ENCODE results near the gene FLACC1. TPM values are rescaled to one million over a fixed set of nuclear protein-coding genes. Genes with fewer than 3 reads are reported as not detected.

Gene FLACC1
- total and polyA plus RNA-seq, 9 of the 15 experiments (the other 6 are each of a cell fraction or from before 2014, with no cell fraction given): 0.07 to 0.68 (median 0.22) TPM; not detected in 2

- CTCF ChIA-PET (ENCODE audit: low intra/inter-chr PET ratio): no interaction called here
- no TSS peak for BruUV-seq (replicated peaks)
- TF ChIP-seq CBX2 (IDR thresholded peaks at IDR 0.05; ENCODE audit: insufficient read depth, low read length, poor library complexity, severe bottlenecking): no peak
- no peak for TF ChIP-seq ADNP (tag; IDR thresholded peaks at IDR 0.05)
- TF ChIP-seq NFIX (CRISPR knock-in tag; IDR thresholded peaks at IDR 0.05; ENCODE audit: low read depth): no peak
- no peak for TF ChIP-seq NEUROD1 (IDR thresholded peaks at IDR 0.05; ENCODE audit: borderline replicate concordance, low read depth, low read length, partially characterized antibody)
- TF ChIP-seq BRF1 (IDR thresholded peaks at IDR 0.05; ENCODE audit: borderline replicate concordance, extremely low read depth, insufficient read length): no peak
- no peak for TF ChIP-seq ZNF77 (CRISPR knock-in tag; IDR thresholded peaks at IDR 0.05)
- no peak for TF ChIP-seq NR0B1 (IDR thresholded peaks at IDR 0.05; ENCODE audit: partially characterized antibody)
- no peak for TF ChIP-seq HMG20B (CRISPR knock-in tag; IDR thresholded peaks at IDR 0.05)
- no peak for TF ChIP-seq HSF4 (CRISPR knock-in tag; IDR thresholded peaks at IDR 0.05; ENCODE audit: borderline replicate concordance)
- TF ChIP-seq, protein P1, sequence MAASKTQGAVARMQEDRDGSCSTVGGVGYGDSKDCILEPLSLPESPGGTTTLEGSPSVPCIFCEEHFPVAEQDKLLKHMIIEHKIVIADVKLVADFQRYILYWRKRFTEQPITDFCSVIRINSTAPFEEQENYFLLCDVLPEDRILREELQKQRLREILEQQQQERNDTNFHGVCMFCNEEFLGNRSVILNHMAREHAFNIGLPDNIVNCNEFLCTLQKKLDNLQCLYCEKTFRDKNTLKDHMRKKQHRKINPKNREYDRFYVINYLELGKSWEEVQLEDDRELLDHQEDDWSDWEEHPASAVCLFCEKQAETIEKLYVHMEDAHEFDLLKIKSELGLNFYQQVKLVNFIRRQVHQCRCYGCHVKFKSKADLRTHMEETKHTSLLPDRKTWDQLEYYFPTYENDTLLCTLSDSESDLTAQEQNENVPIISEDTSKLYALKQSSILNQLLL (CRISPR knock-in tag; IDR thresholded peaks at IDR 0.05; ENCODE audit: borderline replicate concordance): no peak
- no peak for TF ChIP-seq YY1 (IDR thresholded peaks at IDR 0.05; ENCODE audit: borderline replicate concordance in 1 of 3, control insufficient read depth in 1 of 3, extremely low read depth in 1 of 3, insufficient read depth in 3 of 3, insufficient read length in 1 of 3, insufficient replicate concordance in 2 of 3, low read depth in 1 of 3, low read length in 2 of 3)
- TF ChIP-seq HDAC6 (IDR thresholded peaks at IDR 0.05; ENCODE audit: low read depth, low read length): no peak
- TF ChIP-seq GABPB2 (CRISPR knock-in tag; conservative IDR thresholded peaks at IDR 0.05): no peak
- no peak for TF ChIP-seq DMBX1 (CRISPR knock-in tag; IDR thresholded peaks at IDR 0.05; ENCODE audit: borderline replicate concordance)
- no peak for TF ChIP-seq SP2 (IDR thresholded peaks at IDR 0.05; ENCODE audit: extremely low read depth, low read depth, low read length, poor library complexity, severe bottlenecking)
- TF ChIP-seq, protein P2, sequence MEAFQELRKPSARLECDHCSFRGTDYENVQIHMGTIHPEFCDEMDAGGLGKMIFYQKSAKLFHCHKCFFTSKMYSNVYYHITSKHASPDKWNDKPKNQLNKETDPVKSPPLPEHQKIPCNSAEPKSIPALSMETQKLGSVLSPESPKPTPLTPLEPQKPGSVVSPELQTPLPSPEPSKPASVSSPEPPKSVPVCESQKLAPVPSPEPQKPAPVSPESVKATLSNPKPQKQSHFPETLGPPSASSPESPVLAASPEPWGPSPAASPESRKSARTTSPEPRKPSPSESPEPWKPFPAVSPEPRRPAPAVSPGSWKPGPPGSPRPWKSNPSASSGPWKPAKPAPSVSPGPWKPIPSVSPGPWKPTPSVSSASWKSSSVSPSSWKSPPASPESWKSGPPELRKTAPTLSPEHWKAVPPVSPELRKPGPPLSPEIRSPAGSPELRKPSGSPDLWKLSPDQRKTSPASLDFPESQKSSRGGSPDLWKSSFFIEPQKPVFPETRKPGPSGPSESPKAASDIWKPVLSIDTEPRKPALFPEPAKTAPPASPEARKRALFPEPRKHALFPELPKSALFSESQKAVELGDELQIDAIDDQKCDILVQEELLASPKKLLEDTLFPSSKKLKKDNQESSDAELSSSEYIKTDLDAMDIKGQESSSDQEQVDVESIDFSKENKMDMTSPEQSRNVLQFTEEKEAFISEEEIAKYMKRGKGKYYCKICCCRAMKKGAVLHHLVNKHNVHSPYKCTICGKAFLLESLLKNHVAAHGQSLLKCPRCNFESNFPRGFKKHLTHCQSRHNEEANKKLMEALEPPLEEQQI (IDR thresholded peaks at IDR 0.05): no peak
Observed at GRCh38 chr2:201307876-201308275, 49.3 kb downstream of the FLACC1 start.

More at GRCh38 chr2:201307876-201308275, 49.3 kb downstream of the FLACC1 start:
- in situ Hi-C loops (cut with MboI): no loop called here
- Histone ChIP-seq H3K4me1 (replicated peaks in 1 of 2; ENCODE audit: control insufficient read depth in 2 of 2, insufficient read depth in 2 of 2, low read length in 2 of 2) (no peaks in the 10 kb centered on the region), H2AFZ (ENCODE audit: low read depth, low read length) (no peak overlapping the region), H3K9me1 (ENCODE audit: control insufficient read depth, insufficient read depth, low read length) (no peaks in the 10 kb centered on the region), H3K4me2 (ENCODE audit: insufficient read depth, low read length) (no peak overlapping the region), H4K20me1 (replicated peaks; ENCODE audit: control insufficient read depth, insufficient read depth, low read length) (no peaks in the 10 kb centered on the region), H3K9me3 (replicated peaks; ENCODE audit: control insufficient read depth, insufficient read depth, low read depth, low read length) (no peaks in the 10 kb centered on the region), H3K9ac (ENCODE audit: insufficient read depth in 1 of 2, low read depth in 2 of 2, low read length in 2 of 2) (no peak overlapping the region), H3K27me3 (ENCODE audit: control insufficient read depth in 2 of 2, insufficient read depth in 2 of 2, low read length in 2 of 2) (no peaks in the 10 kb centered on the region), H3K4me3 (no peak overlapping the region), H3K27ac (ENCODE audit: extremely low read depth, low read depth, low read length) (no peak overlapping the region), H3K36me3 (ENCODE audit: control insufficient read depth, insufficient read depth, low read length) (no peaks in the 10 kb centered on the region), H3K79me2 (ENCODE audit: control insufficient read depth, insufficient read depth, low read length) (no peaks in the 10 kb centered on the region)
- 25% methylated on average over 1 of the region's 3 CpGs for WGBS (ENCODE audit: insufficient coverage, low coverage, missing lambda C conversion rate)
- POLR2A ChIA-PET: interaction anchor here (1.3 kb wide), 1 partner anchor 15 kb away, joined by 4 read pairs; no protein-coding TSS in a partner anchor
- DNase-seq (ENCODE audit: extremely low read depth in 1 of 4, low spot score in 3 of 4) (no peak), FAIRE-seq (no peak), ATAC-seq (no peak)
- intact Hi-C loops (cut with micrococcal nuclease): no loop called here
